SU-DHL-6 (cell line): ENCODE data around the gene KRT82.

Experiments used
- H2AFZ ChIP-seq: fragments of 200-600 bp; sonication (generic); 2 replicates; pipeline ENCODE4 v1.6.1; 2014; ENCODE audit warnings: low read depth, mild to moderate bottlenecking, moderate library complexity, mixed read lengths, antibody characterized with exemption, low read length; ENCODE audit not compliant: severe bottlenecking
- H3F3A ChIP-seq: fragments of 200-600 bp; shearing (Covaris generic); 2 replicates; pipeline ENCODE4 v1.6.0; 2016; ENCODE audit warnings: antibody characterized with exemption, mild to moderate bottlenecking; ENCODE audit not compliant: insufficient read depth
- H3K27ac ChIP-seq: fragments of 200-600 bp; sonication (generic); 2 replicates; pipeline ENCODE4 v1.5.1; 2016; ENCODE audit warnings: low read depth, mild to moderate bottlenecking, low read length, moderate library complexity, mixed read lengths
- H3K27me3 ChIP-seq: fragments of 200-600 bp; sonication (generic), shearing (Covaris generic); 2 replicates; pipeline ENCODE4 v1.6.0; 2014; ENCODE audit warnings: mild to moderate bottlenecking, low read length
- H3K36me3 ChIP-seq: fragments of 200-600 bp; sonication (generic); 2 replicates; pipeline ENCODE4 v1.6.1; 2014; ENCODE audit warnings: mild to moderate bottlenecking, low read length, mixed read lengths
- H3K4me2 ChIP-seq: fragments of 300-600, 200-600 bp; shearing (Covaris generic), sonication (generic); 2 replicates; pipeline ENCODE4 v1.6.0; 2014; ENCODE audit warnings: low read length, low read depth, mild to moderate bottlenecking; ENCODE audit not compliant: poor library complexity, severe bottlenecking
- H3K4me3 ChIP-seq: fragments of 200-600 bp; sonication (generic); 2 replicates; pipeline ENCODE4 v1.5.1; 2014; ENCODE audit warnings: antibody characterized with exemption, low read length, mild to moderate bottlenecking, mixed read lengths; ENCODE audit not compliant: insufficient read depth, poor library complexity, severe bottlenecking
- H3K79me2 ChIP-seq: fragments of 200-600 bp; sonication (generic); 2 replicates; pipeline ENCODE4 v1.6.1; 2014; ENCODE audit warnings: mild to moderate bottlenecking, low read length, moderate library complexity; ENCODE audit not compliant: insufficient read depth
- H3K9ac ChIP-seq: fragments of 200-600 bp; sonication (generic); 2 replicates; pipeline ENCODE4 v1.7.0; 2014; ENCODE audit warnings: mild to moderate bottlenecking, low read length
- H3K9me2 ChIP-seq: fragments of 200-600 bp; sonication (generic); replicated peaks from 2 replicates; pipeline ENCODE4 v1.6.1; 2014; ENCODE audit warnings: low read length; ENCODE audit not compliant: insufficient read depth
- H3K9me3 ChIP-seq: fragments of 200-600 bp; sonication (generic); 2 replicates; pipeline ENCODE4 v1.6.1; 2014; ENCODE audit warnings: low read length, mixed read lengths; ENCODE audit not compliant: insufficient read depth
- H4K20me1 ChIP-seq: fragments of 200-600 bp; sonication (generic); 2 replicates; pipeline ENCODE4 v1.6.1; 2014; ENCODE audit warnings: low read depth, mild to moderate bottlenecking, antibody characterized with exemption, low read length, moderate library complexity, mixed read lengths
- EZH2phosphoT487 ChIP-seq: fragments of 200-600 bp; sonication (generic), shearing (Covaris generic); conservative IDR thresholded peaks from 2 replicates; pipeline ENCODE4 v1.6.1; 2018; ENCODE audit warnings: mild to moderate bottlenecking, antibody characterized with exemption, low read length, moderate library complexity, mixed read lengths
- TF ChIP-seq, protein P1 (sequence below): fragments of 200-600 bp; sonication (generic); IDR thresholded peaks from one replicate; pipeline ENCODE4 v1.5.1; 2017; ENCODE audit warnings: antibody characterized with exemption, mild to moderate bottlenecking, low read length, moderate library complexity; ENCODE audit not compliant: insufficient read depth, poor library complexity, severe bottlenecking

Gene KRT82

DNA sequence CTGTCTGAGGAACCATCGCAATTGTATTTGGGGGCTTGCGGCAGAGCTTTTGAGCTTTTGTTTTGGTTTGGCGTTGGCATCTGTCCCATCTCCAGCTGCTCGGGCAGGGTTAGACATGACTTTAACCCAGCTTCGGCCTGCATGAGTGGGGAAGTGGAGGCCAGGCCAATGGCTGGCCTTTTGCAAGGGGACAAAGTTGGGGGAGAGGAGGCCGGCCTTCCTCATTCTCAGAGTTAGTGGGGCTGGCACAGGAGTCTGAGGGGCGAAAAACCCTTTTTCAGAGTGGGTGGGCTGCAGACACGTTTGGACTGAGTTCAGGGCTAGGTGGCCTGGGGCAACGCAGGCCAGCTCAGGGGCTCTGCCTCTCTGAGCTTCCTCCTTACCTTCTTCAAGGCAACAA is 5.2 kb downstream of the KRT82 start:
- Histone ChIP-seq H3K4me3 (no peak overlapping the region), H3K79me2 (no peaks in the 10 kb centered on the region), H3K9ac (no peak overlapping the region), H3K9me2 (no peaks in the 10 kb centered on the region), H3K36me3 (no peaks in the 10 kb centered on the region), H3F3A (no peaks in the 10 kb centered on the region), H3K9me3 (no peaks in the 10 kb centered on the region), H2AFZ (no peak overlapping the region), H3K27ac (no peak overlapping the region), H3K27me3 (no peaks in the 10 kb centered on the region), H4K20me1 (no peaks in the 10 kb centered on the region), H3K4me2 (no peak overlapping the region)
- TF ChIP-seq, protein P1, sequence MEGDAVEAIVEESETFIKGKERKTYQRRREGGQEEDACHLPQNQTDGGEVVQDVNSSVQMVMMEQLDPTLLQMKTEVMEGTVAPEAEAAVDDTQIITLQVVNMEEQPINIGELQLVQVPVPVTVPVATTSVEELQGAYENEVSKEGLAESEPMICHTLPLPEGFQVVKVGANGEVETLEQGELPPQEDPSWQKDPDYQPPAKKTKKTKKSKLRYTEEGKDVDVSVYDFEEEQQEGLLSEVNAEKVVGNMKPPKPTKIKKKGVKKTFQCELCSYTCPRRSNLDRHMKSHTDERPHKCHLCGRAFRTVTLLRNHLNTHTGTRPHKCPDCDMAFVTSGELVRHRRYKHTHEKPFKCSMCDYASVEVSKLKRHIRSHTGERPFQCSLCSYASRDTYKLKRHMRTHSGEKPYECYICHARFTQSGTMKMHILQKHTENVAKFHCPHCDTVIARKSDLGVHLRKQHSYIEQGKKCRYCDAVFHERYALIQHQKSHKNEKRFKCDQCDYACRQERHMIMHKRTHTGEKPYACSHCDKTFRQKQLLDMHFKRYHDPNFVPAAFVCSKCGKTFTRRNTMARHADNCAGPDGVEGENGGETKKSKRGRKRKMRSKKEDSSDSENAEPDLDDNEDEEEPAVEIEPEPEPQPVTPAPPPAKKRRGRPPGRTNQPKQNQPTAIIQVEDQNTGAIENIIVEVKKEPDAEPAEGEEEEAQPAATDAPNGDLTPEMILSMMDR: no peak
- no peak for TF ChIP-seq EZH2phosphoT487

DNA sequence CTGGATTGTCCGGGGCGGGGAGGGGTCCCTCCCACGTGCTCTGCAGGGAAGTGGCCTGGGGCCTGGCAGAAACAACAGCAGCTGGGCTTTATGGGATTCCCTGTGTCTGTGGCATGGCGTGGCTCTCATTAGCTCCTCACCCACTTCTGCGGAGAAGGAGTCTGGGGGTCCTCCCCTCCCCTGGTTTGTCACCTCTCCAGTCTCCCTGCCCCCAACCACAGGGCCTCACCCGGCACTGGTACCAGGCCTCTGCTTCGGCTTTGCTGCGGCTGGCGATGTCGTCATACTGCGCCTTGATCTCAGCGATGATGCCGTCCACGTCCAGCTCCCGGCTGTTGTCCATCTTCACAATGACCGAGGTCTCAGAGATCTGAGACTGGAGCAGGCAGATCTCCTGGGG is 6.4 kb downstream of the KRT82 start:
- Histone ChIP-seq H3K27me3 (no peaks in the 10 kb centered on the region), H3K9ac (no peak overlapping the region), H3K9me3 (no peaks in the 10 kb centered on the region), H3K4me2 (no peak overlapping the region), H3K36me3 (no peaks in the 10 kb centered on the region), H3K27ac (no peak overlapping the region), H3K4me3 (no peak overlapping the region), H3K9me2 (no peaks in the 10 kb centered on the region), H3K79me2 (no peaks in the 10 kb centered on the region), H3F3A (no peaks in the 10 kb centered on the region), H4K20me1 (no peaks in the 10 kb centered on the region), H2AFZ (no peak overlapping the region)
- TF ChIP-seq EZH2phosphoT487: no peak
- TF ChIP-seq, protein P1: no peak

DNA sequence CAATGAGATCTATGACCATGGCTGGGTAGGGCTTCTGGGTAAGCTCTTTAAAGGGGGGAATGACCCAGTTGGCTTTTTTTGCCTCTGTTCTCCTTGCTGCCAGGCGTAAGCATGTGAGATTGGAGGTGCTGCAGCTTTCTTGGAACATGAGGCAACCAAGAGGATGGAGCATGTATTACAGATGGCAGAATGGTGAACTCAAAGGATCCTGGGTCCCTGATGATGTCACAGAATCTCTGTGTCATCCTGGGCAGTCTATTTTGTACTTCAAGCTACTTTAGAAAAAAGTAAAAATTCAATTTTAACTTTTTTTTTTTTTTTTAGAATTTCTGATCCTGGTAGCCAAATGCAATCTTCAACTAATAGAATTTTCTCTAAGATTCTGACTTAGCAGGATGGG is 8.0 kb downstream of the KRT82 start:
- no peak overlapping the region for H3K9ac ChIP-seq
- H3K27me3 ChIP-seq: no peaks in the 10 kb centered on the region
- no peak overlapping the region for H3K4me2 ChIP-seq
- TF ChIP-seq, protein P1: no peak
- no peak for TF ChIP-seq EZH2phosphoT487
- no peaks in the 10 kb centered on the region for H3K9me2 ChIP-seq
- no peak overlapping the region for H3K4me3 ChIP-seq
- no peak overlapping the region for H2AFZ ChIP-seq
- H3F3A ChIP-seq: no peaks in the 10 kb centered on the region
- H3K79me2 ChIP-seq: no peaks in the 10 kb centered on the region
- no peaks in the 10 kb centered on the region for H3K36me3 ChIP-seq
- no peaks in the 10 kb centered on the region for H4K20me1 ChIP-seq
- H3K27ac ChIP-seq: no peak overlapping the region
- no peaks in the 10 kb centered on the region for H3K9me3 ChIP-seq

DNA sequence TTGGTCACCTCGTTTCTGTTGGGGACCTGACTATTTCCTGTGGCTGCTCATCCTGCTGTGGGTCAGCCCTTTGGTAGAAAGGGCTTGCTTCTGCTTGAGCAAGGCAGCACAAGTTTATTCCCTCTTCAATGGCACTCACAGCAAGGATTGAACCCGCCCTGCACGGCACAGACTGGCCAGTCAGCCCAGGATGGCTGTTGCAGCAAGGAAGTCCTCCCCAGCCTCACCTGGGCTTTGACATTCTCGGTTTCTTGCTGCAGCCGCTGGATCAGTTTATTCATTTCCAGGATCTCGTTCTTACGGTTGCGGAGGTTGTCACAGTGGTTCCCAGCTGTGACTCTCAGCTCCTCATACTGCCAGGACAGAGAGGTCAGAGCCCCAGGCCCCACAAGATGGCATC is 9.5 kb downstream of the KRT82 start:
- Histone ChIP-seq H3K36me3 (no peaks in the 10 kb centered on the region), H3K79me2 (no peaks in the 10 kb centered on the region), H3K9me3 (no peaks in the 10 kb centered on the region), H3K4me3 (no peak overlapping the region), H3K4me2 (no peak overlapping the region), H3F3A (no peaks in the 10 kb centered on the region), H3K27me3 (no peaks in the 10 kb centered on the region), H2AFZ (no peak overlapping the region), H3K9ac (no peak overlapping the region), H3K27ac (no peak overlapping the region), H3K9me2 (no peaks in the 10 kb centered on the region), H4K20me1 (no peaks in the 10 kb centered on the region)
- no peak for TF ChIP-seq EZH2phosphoT487
- TF ChIP-seq, protein P1: no peak
